Fibroblast of skin of right biceps (primary cell): ENCODE results near the gene PPP2R2D.
"Not testable (repeated sequence)": the region's sequence is repeated elsewhere in the genome, so short reads cannot be mapped to it uniquely, and the experiment has no call there.

Experiments
- DNase-seq: peaks from one replicate; pipeline ENCODE4 v3.0.0-alpha.2; 2013

Gene PPP2R2D

DNA sequence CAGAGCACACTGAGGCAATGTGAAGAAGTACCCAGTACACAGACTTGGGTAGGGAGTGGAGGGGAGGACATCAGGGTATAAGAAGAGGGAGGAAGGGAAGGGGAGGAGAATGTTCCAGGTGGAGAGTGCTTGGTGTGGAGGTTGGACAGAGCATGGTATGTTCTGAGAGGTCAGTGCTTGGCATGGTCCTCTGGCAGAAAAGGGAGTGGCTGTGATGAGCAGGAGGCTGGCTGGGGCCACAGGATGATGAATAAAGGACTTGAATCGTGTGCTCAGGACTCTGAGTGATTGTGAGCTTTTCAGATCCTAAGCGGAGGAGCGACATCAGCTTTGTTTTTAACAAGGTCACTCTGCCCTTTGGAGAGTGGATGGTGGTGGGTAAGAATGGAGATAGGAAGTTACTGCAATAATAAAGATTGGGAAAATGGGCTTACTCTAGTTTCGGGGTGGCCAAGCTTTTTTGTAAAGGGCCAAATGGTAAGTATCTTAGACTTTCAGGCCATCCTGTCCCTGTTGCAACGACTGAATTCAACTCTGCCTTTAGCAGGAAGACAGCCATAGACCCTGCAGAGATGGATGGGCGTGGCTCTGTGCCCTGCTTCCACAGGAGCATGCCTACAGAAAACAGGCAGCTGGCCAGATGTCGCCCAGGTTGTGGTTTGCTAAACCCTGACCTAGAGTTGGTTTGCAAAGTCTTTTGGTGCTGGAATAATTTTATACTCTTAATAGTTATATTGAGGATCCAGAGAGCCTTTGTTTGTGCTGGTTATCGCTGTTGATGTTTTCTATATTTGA lies 8.4 kb downstream of the PPP2R2D start:
- DNase-seq, result no peak

- DNase-seq, result no peak
Measured at GRCh38 chr10:131909929-131910328, 9.1 kb downstream of the PPP2R2D start.

- no peak for DNase-seq
Measured at GRCh38 chr10:131910663-131911314, 10.0 kb downstream of the PPP2R2D start.

DNA sequence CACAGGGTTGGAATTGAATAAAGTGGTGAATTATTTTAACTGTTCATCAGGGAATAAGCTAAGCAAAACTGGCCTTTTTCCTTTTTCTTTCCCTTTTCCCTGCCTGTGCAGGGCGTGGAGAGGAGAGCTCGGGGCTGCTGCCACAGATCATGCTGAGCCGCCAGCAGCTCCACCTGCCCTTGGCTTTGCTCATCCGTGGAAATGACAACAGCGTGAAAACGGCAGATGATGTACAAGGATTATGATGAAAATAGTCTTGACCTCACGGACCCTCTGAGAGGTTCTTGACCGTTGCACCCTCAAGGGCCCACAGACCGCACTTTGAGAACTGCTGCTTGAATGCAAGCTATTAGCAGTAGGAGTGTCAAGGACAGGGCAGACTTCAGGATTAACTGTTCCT lies 10.6 kb downstream of the PPP2R2D start:
- DNase-seq, result no peak

- DNase-seq, result no peak
Measured at GRCh38 chr10:131912620-131913019, 11.8 kb downstream of the PPP2R2D start.

GRCh38 chr10:131915484-131915883 lies 14.7 kb downstream of the PPP2R2D start:
- DNase-seq, result no peak

- DNase-seq, result no peak
Measured at GRCh38 chr10:131915990-131916766, 15.4 kb downstream of the PPP2R2D start.

- not testable (repeated sequence) for DNase-seq
Measured at GRCh38 chr10:131916767-131917160, 16.0 kb downstream of the PPP2R2D start.

- DNase-seq, result not testable (repeated sequence)
Measured at GRCh38 chr10:131917496-131917895, 16.7 kb downstream of the PPP2R2D start.

DNA sequence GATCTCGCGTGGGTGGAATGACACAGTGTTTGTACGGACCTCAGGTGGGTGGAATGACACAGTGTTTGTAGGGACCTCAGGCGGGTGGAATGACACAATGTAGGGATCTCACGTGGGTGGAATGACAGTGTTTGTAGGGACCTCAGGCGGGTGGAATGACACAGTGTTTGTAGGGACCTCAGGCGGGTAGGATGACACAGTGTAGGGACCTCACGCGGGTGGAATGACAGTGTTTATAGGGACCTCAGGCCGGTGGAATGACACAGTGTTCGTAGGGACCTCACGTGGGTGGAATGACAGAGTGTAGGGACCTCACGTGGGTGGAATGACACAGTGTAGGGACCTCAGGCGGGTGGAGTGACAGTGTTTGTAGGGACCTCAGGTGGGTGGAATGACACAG lies 18.7 kb downstream of the PPP2R2D start:
- DNase-seq, result not testable (repeated sequence)

GRCh38 chr10:131920151-131920550 lies 19.3 kb downstream of the PPP2R2D start:
- no peak for DNase-seq

GRCh38 chr10:131920693-131921092 lies 19.9 kb downstream of the PPP2R2D start:
- DNase-seq, result no peak

GRCh38 chr10:131921184-131921583 lies 20.4 kb downstream of the PPP2R2D start:
- DNase-seq, result no peak

GRCh38 chr10:131923038-131923756 lies 22.4 kb downstream of the PPP2R2D start:
- no peak for DNase-seq

DNA sequence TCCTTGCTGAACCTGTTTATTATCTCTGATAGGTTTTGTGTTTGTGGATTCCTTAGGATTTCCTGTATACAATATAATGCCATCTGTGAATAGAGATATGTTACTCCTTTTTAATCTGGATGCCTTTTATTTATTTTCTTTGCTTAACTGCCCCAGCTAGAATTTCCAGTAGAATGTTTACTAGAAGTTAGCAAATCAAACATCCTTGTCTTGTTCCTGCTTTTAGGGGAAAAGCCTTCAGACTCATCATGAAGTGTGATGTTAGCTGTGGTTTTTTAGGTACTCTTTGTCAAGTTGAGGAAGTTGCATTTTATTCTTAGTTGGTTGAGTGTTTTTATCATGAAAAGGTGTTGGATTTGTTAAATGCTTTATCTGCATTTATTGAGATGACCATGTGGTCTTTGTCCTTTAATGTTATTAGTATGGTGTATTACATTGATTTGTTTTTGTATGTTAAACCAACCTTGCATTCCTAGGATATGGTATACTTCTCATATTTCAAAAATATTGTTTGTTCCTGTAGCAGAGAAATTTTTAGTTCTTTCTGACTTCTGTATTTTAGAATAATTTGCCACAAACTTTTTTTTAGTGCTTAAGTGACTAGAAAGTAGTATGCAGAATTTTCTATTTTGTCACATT lies 24.3 kb downstream of the PPP2R2D start:
- no peak for DNase-seq

- no peak for DNase-seq
Measured at GRCh38 chr10:131925716-131926115, 24.9 kb downstream of the PPP2R2D start.

GRCh38 chr10:131926253-131926652 lies 25.4 kb downstream of the PPP2R2D start:
- DNase-seq, result no peak

DNA sequence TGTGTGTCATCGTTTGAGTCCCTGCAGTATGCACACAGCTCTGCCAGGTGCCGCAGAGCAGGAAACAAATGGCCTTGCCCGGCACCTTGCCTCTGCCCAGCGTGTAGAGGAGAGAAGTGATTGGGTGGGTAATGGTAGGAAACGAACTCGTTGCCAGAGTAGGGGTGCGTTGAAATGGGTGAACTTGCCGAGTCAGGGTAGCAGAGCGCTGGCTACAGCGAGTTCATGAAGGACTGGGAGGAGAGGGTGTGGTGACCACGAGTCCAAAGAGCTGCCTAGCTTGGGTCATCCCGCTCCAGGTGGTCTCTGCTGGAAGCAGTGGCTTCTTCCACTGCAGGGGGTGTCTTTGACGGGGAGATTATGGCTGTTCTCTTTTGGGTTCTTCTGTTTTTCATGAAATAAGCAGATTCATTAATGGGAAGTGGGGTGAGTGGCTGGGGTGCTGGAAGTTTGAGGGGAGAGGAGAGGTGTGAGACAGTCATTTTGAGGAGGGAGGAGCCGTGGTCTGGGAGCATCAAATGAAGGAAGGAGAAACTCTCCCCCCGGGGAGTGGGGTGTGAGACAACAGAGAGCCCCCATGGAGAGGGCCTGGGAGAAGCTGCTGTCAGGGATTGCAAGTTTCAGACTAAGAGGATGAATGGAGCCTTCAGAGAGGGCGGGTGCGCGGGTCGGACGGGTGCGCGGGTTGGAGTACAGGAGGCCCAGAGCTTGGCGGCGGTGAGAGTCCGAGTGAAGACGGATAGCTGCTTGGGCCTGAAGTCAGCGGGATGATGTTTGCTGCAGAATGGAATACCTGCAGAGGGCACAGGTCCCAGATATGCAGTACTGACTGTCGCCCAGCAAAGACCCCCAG lies 26.2 kb downstream of the PPP2R2D start:
- no peak for DNase-seq

GRCh38 chr10:131928248-131929095 lies 27.7 kb downstream of the PPP2R2D start:
- DNase-seq, result peak; percentile 15

DNA sequence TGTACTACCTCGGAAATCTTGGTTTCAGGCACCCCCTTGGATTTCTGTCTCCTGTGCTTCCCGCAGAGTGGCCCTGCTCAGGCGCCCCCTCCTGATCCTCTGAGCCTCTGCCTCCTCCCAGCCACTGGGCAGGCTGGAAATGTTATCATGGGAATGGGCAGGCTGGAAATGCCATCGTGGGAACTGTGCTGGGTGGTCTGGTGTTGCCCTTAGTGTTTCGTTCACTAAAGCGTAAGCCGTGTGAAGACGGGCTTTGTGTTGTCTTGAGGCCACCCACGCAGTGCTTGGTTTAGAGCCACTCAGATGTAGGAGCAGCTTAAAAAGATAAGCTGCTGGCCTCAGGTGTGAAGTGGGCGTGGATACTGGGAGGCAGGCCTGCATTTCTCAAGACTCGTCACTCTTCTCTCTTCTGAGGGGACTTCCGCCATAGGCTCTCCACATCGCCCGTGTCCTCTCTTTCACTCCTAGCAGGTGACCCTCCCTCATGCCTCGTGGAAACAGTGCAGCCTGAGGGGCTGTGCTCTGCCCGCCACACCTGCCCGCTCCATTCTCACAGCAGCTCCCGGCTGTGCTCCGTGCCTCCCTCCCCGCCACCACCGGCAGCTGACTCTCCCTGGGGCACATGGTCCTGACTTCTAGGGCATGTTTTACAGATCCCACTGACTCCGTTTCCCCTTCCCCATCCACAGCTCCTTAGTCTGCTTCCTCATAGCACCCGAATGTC lies 28.5 kb downstream of the PPP2R2D start:
- DNase-seq, result no peak
